Cerebellar nuclear complex (tissue), 1 donor: ENCODE results near the gene TBL1X.

Source experiments
- DNase-seq, 2 experiments: peaks; one replicate each; lab custom pipeline; 2025; lab: John Stamatoyannopoulos, UW

TBL1X gene

GRCh38 chrX:9668537-9668936 is 203.7 kb downstream of the TBL1X start:
- DNase-seq, result no peak

- no peak for DNase-seq
Observed at GRCh38 chrX:9670136-9670814, 205.4 kb downstream of the TBL1X start.

- no peak for DNase-seq
Observed at GRCh38 chrX:9671998-9672397, 207.1 kb downstream of the TBL1X start.

- no peak for DNase-seq
Observed at GRCh38 chrX:9676306-9676705, 211.4 kb downstream of the TBL1X start.

GRCh38 chrX:9676738-9677097 is 211.9 kb downstream of the TBL1X start:
- no peak for DNase-seq

- no peak for DNase-seq
Observed at GRCh38 chrX:9677098-9677739, 212.4 kb downstream of the TBL1X start.

GRCh38 chrX:9678215-9678965 is 213.5 kb downstream of the TBL1X start:
- no peak for DNase-seq

- DNase-seq, result no peak
Observed at GRCh38 chrX:9681011-9681410, 216.2 kb downstream of the TBL1X start.

GRCh38 chrX:9681422-9681821 is 216.6 kb downstream of the TBL1X start:
- DNase-seq, result no peak

GRCh38 chrX:9682456-9682855 is 217.6 kb downstream of the TBL1X start:
- DNase-seq, result no peak

- DNase-seq, result no peak
Observed at GRCh38 chrX:9682861-9683260, 218.0 kb downstream of the TBL1X start.

GRCh38 chrX:9683350-9683749 is 218.5 kb downstream of the TBL1X start:
- no peak for DNase-seq

- no peak for DNase-seq
Observed at GRCh38 chrX:9687899-9688298, 223.0 kb downstream of the TBL1X start.

GRCh38 chrX:9688833-9689232 is 224.0 kb downstream of the TBL1X start:
- DNase-seq, result no peak

- no peak for DNase-seq
Observed at GRCh38 chrX:9690046-9690445, 225.2 kb downstream of the TBL1X start.

GRCh38 chrX:9693307-9694001 is 228.6 kb downstream of the TBL1X start:
- no peak for DNase-seq

- DNase-seq, result no peak
Observed at GRCh38 chrX:9698576-9698975, 233.7 kb downstream of the TBL1X start.

GRCh38 chrX:9700555-9700954 is 235.7 kb downstream of the TBL1X start:
- no peak for DNase-seq

GRCh38 chrX:9701790-9702189 is 236.9 kb downstream of the TBL1X start:
- no peak for DNase-seq

- no peak for DNase-seq
Observed at GRCh38 chrX:9703406-9703805, 238.5 kb downstream of the TBL1X start.

- no peak for DNase-seq
Observed at GRCh38 chrX:9704876-9705465, 240.1 kb downstream of the TBL1X start.

GRCh38 chrX:9706421-9706820 is 241.6 kb downstream of the TBL1X start:
- DNase-seq, result no peak
